SK-N-MC (cell line): ENCODE results near the gene ILDR2.

Experiments used
- DNase-seq: peaks from one replicate; pipeline ENCODE4 v3.0.0-alpha.2; 2011; ENCODE audit warnings: low read depth, low spot score
- H3K27ac ChIP-seq: fragments of 200-600 bp; sonication (generic); 2 replicates; pipeline ENCODE4 v1.5.1; 2016; ENCODE audit warnings: mixed run types
- H3K36me3 ChIP-seq: fragments of 200-600 bp; sonication (generic); 2 replicates; pipeline ENCODE4 v1.6.1; 2017; ENCODE audit warnings: antibody characterized with exemption, low read length, mixed read lengths; ENCODE audit not compliant: insufficient read depth
- H3K4me3 ChIP-seq: fragments of 200-600 bp; sonication (generic); 2 replicates; pipeline ENCODE4 v1.5.1; 2016
- H3K9ac ChIP-seq: fragments of 200-600 bp; sonication (generic); 2 replicates; pipeline ENCODE4 v1.8.0; 2017; ENCODE audit warnings: mixed run types, mixed read lengths; ENCODE audit not compliant: insufficient read length
- H3K9me3 ChIP-seq: fragments of 200-600 bp; sonication (generic); 2 replicates; pipeline ENCODE4 v1.6.1; 2017; ENCODE audit warnings: low read depth, mild to moderate bottlenecking, antibody characterized with exemption, low read length, moderate library complexity, mixed read lengths
- EZH2 ChIP-seq: fragments of 200-600 bp; sonication (generic); IDR thresholded peaks from one replicate; pipeline ENCODE4 v1.6.1; 2017; ENCODE audit warnings: antibody characterized with exemption
- FOXP2 ChIP-seq: optimal IDR thresholded peaks from 2 replicates; pipeline ENCODE3; 2011; ENCODE audit warnings: mild to moderate bottlenecking, moderate library complexity; ENCODE audit not compliant: insufficient read depth; ENCODE audit errors: extremely low read length, control extremely low read depth
- POLR2AphosphoS5 ChIP-seq: IDR thresholded peaks from 2 replicates; pipeline ENCODE4 v1.6.1; 2012; ENCODE audit warnings: mild to moderate bottlenecking, low read depth, low read length, borderline replicate concordance

Gene ILDR2

DNA sequence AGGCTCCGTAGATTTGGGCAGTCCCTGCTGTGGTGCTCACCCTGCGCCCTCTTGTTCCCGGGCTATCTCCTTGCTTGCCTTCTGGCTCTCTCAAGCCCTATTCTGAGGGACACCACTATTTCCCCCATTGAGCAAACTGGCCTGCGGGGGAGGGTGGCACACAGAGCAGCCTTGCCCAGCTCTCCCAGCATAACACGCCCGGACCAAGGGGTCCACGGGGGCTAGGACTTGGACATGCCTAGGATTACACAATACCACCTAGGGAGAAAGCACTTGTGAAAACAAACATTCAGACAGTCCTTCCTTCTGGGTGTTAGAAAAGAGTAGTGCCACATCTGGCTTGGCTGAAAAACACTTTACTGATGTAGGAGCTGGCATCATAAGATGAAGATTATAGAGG, 106.7 kb downstream of the ILDR2 start:
- Histone ChIP-seq H3K9ac (no peak overlapping the region), H3K36me3 (peaks cover 50% of the 10 kb centered on the region), H3K4me3 (no peak overlapping the region), H3K9me3 (no peaks in the 10 kb centered on the region), H3K27ac (no peak overlapping the region)
- TF ChIP-seq FOXP2 = no peak
- no peak for TF ChIP-seq POLR2AphosphoS5
- TF ChIP-seq EZH2 = no peak
- DNase-seq = no peak

DNA sequence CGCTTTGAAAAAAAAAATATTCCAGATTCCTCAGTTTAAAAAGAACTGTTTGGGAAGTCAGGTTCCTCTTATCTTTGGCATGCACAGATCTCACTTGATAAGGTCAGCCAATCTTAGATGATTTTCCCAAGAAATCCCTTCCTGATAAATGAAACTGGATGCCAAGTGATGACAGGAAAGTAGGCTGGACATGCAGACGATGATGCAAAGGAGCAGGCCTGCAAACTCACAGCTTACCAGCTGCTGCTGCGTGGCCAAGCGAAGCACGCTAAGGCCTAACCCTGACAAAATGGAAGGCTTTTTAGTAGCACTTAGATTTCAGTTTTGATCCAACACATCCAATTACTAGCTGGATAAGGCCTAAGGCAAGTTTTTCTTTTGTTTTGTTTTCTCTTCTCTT, 109.4 kb downstream of the ILDR2 start:
- H3K9me3 ChIP-seq = no peaks in the 10 kb centered on the region
- no peak overlapping the region for H3K9ac ChIP-seq
- no peak overlapping the region for H3K4me3 ChIP-seq
- no peak overlapping the region for H3K27ac ChIP-seq
- peaks cover 76% of the 10 kb centered on the region for H3K36me3 ChIP-seq
- DNase-seq = no peak
- no peak for TF ChIP-seq FOXP2
- no peak for TF ChIP-seq POLR2AphosphoS5
- TF ChIP-seq EZH2 = no peak

- DNase-seq = no peak
- no peak overlapping the region for H3K4me3 ChIP-seq
- no peak overlapping the region for H3K9ac ChIP-seq
- no peak for TF ChIP-seq EZH2
- no peak for TF ChIP-seq FOXP2
- TF ChIP-seq POLR2AphosphoS5 = no peak
- H3K36me3 ChIP-seq = peaks cover 97% of the 10 kb centered on the region
- H3K27ac ChIP-seq = no peak overlapping the region
- H3K9me3 ChIP-seq = no peaks in the 10 kb centered on the region
These were observed 115.7 kb downstream of the ILDR2 start for GRCh38 chr1:166859597-166859996.

GRCh38 chr1:166858726-166859419, 116.5 kb downstream of the ILDR2 start:
- H3K36me3 ChIP-seq = peaks cover 97% of the 10 kb centered on the region
- no peak overlapping the region for H3K27ac ChIP-seq
- TF ChIP-seq FOXP2 (no peak), EZH2 (no peak), POLR2AphosphoS5 (no peak)

More at GRCh38 chr1:166858726-166859419, 116.5 kb downstream of the ILDR2 start:
- no peak for DNase-seq
- Histone ChIP-seq H3K4me3 (no peak overlapping the region), H3K9ac (no peak overlapping the region), H3K9me3 (no peaks in the 10 kb centered on the region)
